Small intestine (tissue), 7 donors: Measurements from ENCODE around the gene CTNNA3. TPM values are rescaled to one million over a fixed set of nuclear protein-coding genes. Genes with fewer than 3 reads are reported as not detected.

Source experiments
- DNase-seq, 2 donors: peaks; one replicate each; pipeline versions ENCODE4 v3.0.0 to v3.0.0-alpha.2; 2013
- FAIRE-seq: peaks from 2 replicates; lab custom pipeline; 2012; peaks lifted over from hg19 to GRCh38; lab: Jason Lieb, UNC
- H3K27ac ChIP-seq, 3 donors: one replicate each; pipeline ENCODE4 v1.5.1; 2013; ENCODE audit warnings: low read length in 2 of 3, mild to moderate bottlenecking in 2 of 3, control low read depth in 1 of 3, inconsistent platforms in 1 of 3, low read depth in 1 of 3, moderate library complexity in 1 of 3
- H3K27me3 ChIP-seq, 3 donors: one replicate each; pipeline ENCODE4 v1.6.1; 2013; ENCODE audit warnings: low read length in 3 of 3, inconsistent platforms in 1 of 3; ENCODE audit not compliant: control insufficient read depth in 3 of 3, insufficient read depth in 3 of 3
- H3K36me3 ChIP-seq, 3 donors: one replicate each; pipeline ENCODE4 v1.6.1; 2013; ENCODE audit warnings: low read length in 3 of 3, inconsistent platforms in 1 of 3, low read depth in 1 of 3, mild to moderate bottlenecking in 1 of 3, moderate library complexity in 1 of 3; ENCODE audit not compliant: control insufficient read depth in 3 of 3, insufficient read depth in 2 of 3
- H3K4me1 ChIP-seq, 3 donors: one replicate each; pipeline ENCODE4 v1.6.1; 2013; ENCODE audit warnings: low read length in 2 of 3, inconsistent platforms in 1 of 3, low read depth in 1 of 3, mild to moderate bottlenecking in 1 of 3, moderate library complexity in 1 of 3; ENCODE audit not compliant: control insufficient read depth in 3 of 3, insufficient read depth in 2 of 3
- H3K4me3 ChIP-seq, 3 donors: one replicate each; pipeline ENCODE4 v1.5.1; 2013; ENCODE audit warnings: low read length in 3 of 3, control low read depth in 1 of 3, inconsistent platforms in 1 of 3, low read depth in 1 of 3, mild to moderate bottlenecking in 1 of 3, moderate library complexity in 1 of 3
- H3K9me3 ChIP-seq, 2 donors: one replicate each; pipeline ENCODE4 v1.6.1; 2013; ENCODE audit warnings: low read depth in 1 of 2, low read length in 1 of 2; ENCODE audit not compliant: control insufficient read depth in 2 of 2, insufficient read depth in 1 of 2
- WGBS, 3 donors: extraction: QIAGEN DNeasy Blood & Tissue Kit; methylation state at CpG; one replicate each; pipeline ENCODE4 v1.1.7; 2013; 5-methylcytosine and 5-hydroxymethylcytosine counted together
- polyA plus RNA-seq, 4 donors: library from polyadenylated mRNA; stranded (reverse) in 3 of 4; unstranded in 1 of 4; fragments of 200-250 nt in 3 of 4; fragments of 120-200 nt in 1 of 4; gene quantifications; one replicate each; pipeline versions ENCODE4 v1.2.1 to v1.2.3, GENCODE V29; 2013
- donor health status: healthy with polysubstance abuse.
- donor health status: control.
- donor health status: control.
- donor health status: Bipolar disorder and iron deficiency.
- donor health status: healthy.

The CTNNA3 gene
- polyA plus RNA-seq, 4 donors, result 0.24 to 0.38 TPM; not detected in 2

GRCh38 chr10:66394342-66395063, 1301.5 kb downstream of the CTNNA3 start:
- no peak for FAIRE-seq

GRCh38 chr10:66390926-66391325, 1305.1 kb downstream of the CTNNA3 start:
- no peak for DNase-seq
- WGBS, 3 donors, result 68 to 83% (median 75%) methylated on average over 5 of the region's 5 CpGs
- H3K27me3 ChIP-seq, result no peaks in the 10 kb centered on the region
- H3K36me3 ChIP-seq, result no peaks in the 10 kb centered on the region
- no peak overlapping the region for H3K4me3 ChIP-seq
- no peak overlapping the region for H3K27ac ChIP-seq
- H3K4me1 ChIP-seq, result no peaks in the 10 kb centered on the region
- no peak for FAIRE-seq
- H3K9me3 ChIP-seq, result no peaks in the 10 kb centered on the region

More at GRCh38 chr10:66394342-66395063, 1301.5 kb downstream of the CTNNA3 start:
- H3K4me1 ChIP-seq, result no peaks in the 10 kb centered on the region
- no peak for DNase-seq
- H3K27ac ChIP-seq, result no peak overlapping the region
- WGBS, 3 donors, result 77 to 84% (median 82%) methylated on average over 2 of the region's 2 CpGs
- no peaks in the 10 kb centered on the region for H3K36me3 ChIP-seq
- no peaks in the 10 kb centered on the region for H3K27me3 ChIP-seq
- no peak overlapping the region for H3K4me3 ChIP-seq
- no peaks in the 10 kb centered on the region for H3K9me3 ChIP-seq

DNA sequence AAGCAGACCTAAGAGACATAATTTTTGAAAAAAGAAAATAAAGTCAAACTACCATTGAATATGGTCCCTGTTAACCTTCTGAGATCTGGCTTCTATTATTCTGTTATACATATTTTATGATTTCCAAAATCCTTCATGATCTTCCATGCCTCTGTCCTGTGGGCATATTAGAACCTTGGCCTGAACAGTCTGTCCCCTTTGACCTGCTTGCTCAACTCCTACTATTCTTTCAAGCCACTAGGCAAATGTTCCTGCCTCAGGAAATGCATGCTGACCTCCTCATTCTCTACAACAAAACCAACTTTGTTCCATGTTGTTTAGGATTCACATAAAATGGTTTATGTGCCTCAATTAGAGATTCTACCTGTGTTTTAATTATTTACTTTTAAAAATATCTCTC, 1315.0 kb downstream of the CTNNA3 start:
- DNase-seq (no peak), FAIRE-seq (no peak)
- Histone ChIP-seq H3K27me3 (no peaks in the 10 kb centered on the region), H3K36me3 (no peaks in the 10 kb centered on the region), H3K27ac (no peak overlapping the region), H3K9me3 (no peaks in the 10 kb centered on the region), H3K4me3 (no peak overlapping the region), H3K4me1 (no peaks in the 10 kb centered on the region)

GRCh38 chr10:66378117-66378876, 1317.7 kb downstream of the CTNNA3 start:
- Histone ChIP-seq H3K36me3 (no peaks in the 10 kb centered on the region), H3K4me1 (no peaks in the 10 kb centered on the region), H3K4me3 (no peak overlapping the region), H3K27me3 (no peaks in the 10 kb centered on the region), H3K27ac (no peak overlapping the region), H3K9me3 (no peaks in the 10 kb centered on the region)
- DNase-seq (no peak), FAIRE-seq (no peak)
- 30 to 47% (median 31%) methylated on average over 3 of the region's 3 CpGs for WGBS, 3 donors

- H3K27me3 ChIP-seq, result no peaks in the 10 kb centered on the region
- no peaks in the 10 kb centered on the region for H3K4me1 ChIP-seq
- FAIRE-seq (no peak), DNase-seq (no peak)
- no peaks in the 10 kb centered on the region for H3K9me3 ChIP-seq
- H3K36me3 ChIP-seq, result no peaks in the 10 kb centered on the region
- 75 to 87% (median 82%) methylated on average over 2 of the region's 2 CpGs for WGBS, 3 donors
- H3K27ac ChIP-seq, result no peak overlapping the region
- H3K4me3 ChIP-seq, result no peak overlapping the region
These were observed 1327.8 kb downstream of the CTNNA3 start for GRCh38 chr10:66368146-66368545.

GRCh38 chr10:66366163-66366562, 1329.8 kb downstream of the CTNNA3 start:
- Histone ChIP-seq H3K27ac (no peak overlapping the region), H3K27me3 (no peaks in the 10 kb centered on the region), H3K9me3 (no peaks in the 10 kb centered on the region), H3K4me3 (no peak overlapping the region), H3K36me3 (no peaks in the 10 kb centered on the region), H3K4me1 (no peaks in the 10 kb centered on the region)
- FAIRE-seq (no peak), DNase-seq (no peak)
- WGBS, 3 donors, result 37 to 56% (median 41%) methylated on average over 3 of the region's 3 CpGs

GRCh38 chr10:66365686-66366085, 1330.3 kb downstream of the CTNNA3 start:
- Histone ChIP-seq H3K4me3 (no peak overlapping the region), H3K36me3 (no peaks in the 10 kb centered on the region), H3K9me3 (no peaks in the 10 kb centered on the region), H3K27me3 (no peaks in the 10 kb centered on the region), H3K4me1 (no peaks in the 10 kb centered on the region), H3K27ac (no peak overlapping the region)
- DNase-seq, result no peak
- FAIRE-seq, result no peak
- WGBS, 3 donors, result 47 to 74% (median 62%) methylated on average over 2 of the region's 2 CpGs

- WGBS, 3 donors, result 78 to 88% (median 79%) methylated on average over 3 of the region's 3 CpGs
- DNase-seq (no peak), FAIRE-seq (no peak)
- Histone ChIP-seq H3K27ac (no peak overlapping the region), H3K9me3 (no peaks in the 10 kb centered on the region), H3K27me3 (no peaks in the 10 kb centered on the region), H3K4me1 (no peaks in the 10 kb centered on the region), H3K36me3 (no peaks in the 10 kb centered on the region), H3K4me3 (no peak overlapping the region)
These were observed 1333.5 kb downstream of the CTNNA3 start for GRCh38 chr10:66362522-66362921.
